Measurements from ENCODE around the gene BPNT1. TPM values are rescaled to one million over a fixed set of nuclear protein-coding genes. Genes with fewer than 3 reads are reported as not detected.

The BPNT1 gene
- total RNA-seq, 1 donor from 2014 or later = 17.6 TPM

- no peak for DNase-seq
- intact Hi-C loops (cut with micrococcal nuclease) = no loop called here
- ATAC-seq = no peak
Observed at GRCh38 chr1:220031287-220031686, 58.3 kb downstream of the BPNT1 start.

- DNase-seq (no peak), ATAC-seq (no peak)
- intact Hi-C loops (cut with micrococcal nuclease) = no loop called here
Observed at GRCh38 chr1:220028346-220028895, 61.2 kb downstream of the BPNT1 start.

- intact Hi-C loops (cut with micrococcal nuclease) = no loop called here
- ATAC-seq (no peak), DNase-seq (no peak)
Observed at GRCh38 chr1:220019071-220019470, 70.5 kb downstream of the BPNT1 start.

GRCh38 chr1:220013497-220013896, 76.1 kb downstream of the BPNT1 start:
- intact Hi-C loops (cut with micrococcal nuclease) = no loop called here
- no peak for DNase-seq
- ATAC-seq = no peak

GRCh38 chr1:220012259-220012658, 77.3 kb downstream of the BPNT1 start:
- intact Hi-C loops (cut with micrococcal nuclease) = no loop called here
- ATAC-seq = no peak
- no peak for DNase-seq

- intact Hi-C loops (cut with micrococcal nuclease) = no loop called here
- ATAC-seq = no peak
- no peak for DNase-seq
Observed at GRCh38 chr1:220011620-220012019, 78.0 kb downstream of the BPNT1 start.

Small RNAs within 50 kb of the gene (microRNA-seq; reads per million reads assigned to microRNA genes)
- gene MIR194-1 (ENCODE audit: borderline number of aligned reads) = not detected
- not detected for gene MIR215 (ENCODE audit: borderline number of aligned reads)

Other genes starting within 250 kb of the BPNT1 start
- gene SLC30A10, start 161.2 kb downstream of the BPNT1 start, total RNA-seq = 0.42 TPM
- 62.9 TPM for gene EPRS1, start 43.3 kb downstream of the BPNT1 start, total RNA-seq
- 92.0 TPM for gene IARS2, start 4.3 kb upstream of the BPNT1 start, total RNA-seq
- 25.9 TPM for gene RAB3GAP2, start 182.7 kb upstream of the BPNT1 start, total RNA-seq

All from left ventricle myocardium superior (tissue), 1 donor.